ENCODE measurements around the gene GTF3C5.

The GTF3C5 gene

DNA sequence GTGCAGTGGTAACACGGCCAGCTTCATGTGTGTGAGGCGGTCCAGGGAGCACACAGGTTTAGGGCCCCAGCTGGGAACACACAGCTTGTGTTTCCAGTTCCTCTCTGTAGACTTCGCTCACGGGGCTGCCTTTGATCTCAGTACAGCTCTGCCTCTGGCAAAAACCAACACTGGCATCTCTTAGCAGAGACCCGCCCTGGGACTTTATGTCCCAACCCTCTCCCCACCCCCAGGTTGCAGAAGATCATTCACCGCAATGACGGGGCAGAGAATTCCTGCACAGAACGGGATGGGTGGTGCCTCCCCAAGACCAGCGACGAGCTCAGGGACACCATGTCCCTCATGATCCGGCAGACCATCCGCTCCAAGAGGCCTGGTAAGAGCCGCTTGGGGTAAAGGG lies 25.7 kb downstream of the GTF3C5 start:
- TF ChIP-seq POLR2AphosphoS5 (IDR thresholded peaks at IDR 0.05; ENCODE audit: low read depth, low read length) (no peak), SIN3A (IDR thresholded peaks at IDR 0.05; ENCODE audit: borderline replicate concordance, insufficient read depth, low read length) (no peak), FOXP2 (optimal IDR thresholded peaks at IDR 0.05; ENCODE audit: borderline replicate concordance, extremely low read depth, extremely low read length, insufficient read depth) (no peak), TAF1 (IDR thresholded peaks at IDR 0.05; ENCODE audit: borderline replicate concordance, insufficient read depth, low read length) (no peak)
- TF ChIP-seq, protein P1, sequence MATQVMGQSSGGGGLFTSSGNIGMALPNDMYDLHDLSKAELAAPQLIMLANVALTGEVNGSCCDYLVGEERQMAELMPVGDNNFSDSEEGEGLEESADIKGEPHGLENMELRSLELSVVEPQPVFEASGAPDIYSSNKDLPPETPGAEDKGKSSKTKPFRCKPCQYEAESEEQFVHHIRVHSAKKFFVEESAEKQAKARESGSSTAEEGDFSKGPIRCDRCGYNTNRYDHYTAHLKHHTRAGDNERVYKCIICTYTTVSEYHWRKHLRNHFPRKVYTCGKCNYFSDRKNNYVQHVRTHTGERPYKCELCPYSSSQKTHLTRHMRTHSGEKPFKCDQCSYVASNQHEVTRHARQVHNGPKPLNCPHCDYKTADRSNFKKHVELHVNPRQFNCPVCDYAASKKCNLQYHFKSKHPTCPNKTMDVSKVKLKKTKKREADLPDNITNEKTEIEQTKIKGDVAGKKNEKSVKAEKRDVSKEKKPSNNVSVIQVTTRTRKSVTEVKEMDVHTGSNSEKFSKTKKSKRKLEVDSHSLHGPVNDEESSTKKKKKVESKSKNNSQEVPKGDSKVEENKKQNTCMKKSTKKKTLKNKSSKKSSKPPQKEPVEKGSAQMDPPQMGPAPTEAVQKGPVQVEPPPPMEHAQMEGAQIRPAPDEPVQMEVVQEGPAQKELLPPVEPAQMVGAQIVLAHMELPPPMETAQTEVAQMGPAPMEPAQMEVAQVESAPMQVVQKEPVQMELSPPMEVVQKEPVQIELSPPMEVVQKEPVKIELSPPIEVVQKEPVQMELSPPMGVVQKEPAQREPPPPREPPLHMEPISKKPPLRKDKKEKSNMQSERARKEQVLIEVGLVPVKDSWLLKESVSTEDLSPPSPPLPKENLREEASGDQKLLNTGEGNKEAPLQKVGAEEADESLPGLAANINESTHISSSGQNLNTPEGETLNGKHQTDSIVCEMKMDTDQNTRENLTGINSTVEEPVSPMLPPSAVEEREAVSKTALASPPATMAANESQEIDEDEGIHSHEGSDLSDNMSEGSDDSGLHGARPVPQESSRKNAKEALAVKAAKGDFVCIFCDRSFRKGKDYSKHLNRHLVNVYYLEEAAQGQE (IDR thresholded peaks at IDR 0.05; ENCODE audit: insufficient read depth in 1 of 2, low read depth in 2 of 2, low read length in 2 of 2), result no peak

DNA sequence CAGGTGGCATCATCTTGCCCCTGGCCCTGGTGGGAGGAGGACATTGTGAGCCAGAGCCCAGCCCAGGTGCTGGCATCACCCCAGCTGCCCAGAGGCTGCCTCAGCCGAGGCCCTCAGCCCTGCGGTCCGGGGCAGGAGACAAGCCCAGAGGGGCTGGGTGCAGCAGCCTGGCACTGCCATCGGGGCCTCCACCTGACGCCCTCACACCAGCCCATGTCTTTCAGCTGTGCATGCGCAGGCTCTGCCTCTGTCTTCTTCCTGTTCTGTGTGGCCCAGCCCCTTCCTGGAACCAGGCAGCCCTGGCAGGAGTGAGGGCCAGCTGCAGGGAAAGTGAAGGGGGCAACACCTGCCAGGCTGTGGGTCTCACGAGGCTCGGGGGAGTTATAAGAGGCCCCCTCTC lies 26.2 kb downstream of the GTF3C5 start:
- TF ChIP-seq FOXP2 (optimal IDR thresholded peaks at IDR 0.05; ENCODE audit: borderline replicate concordance, extremely low read depth, extremely low read length, insufficient read depth) (no peak), TAF1 (IDR thresholded peaks at IDR 0.05; ENCODE audit: borderline replicate concordance, insufficient read depth, low read length) (no peak), POLR2AphosphoS5 (IDR thresholded peaks at IDR 0.05; ENCODE audit: low read depth, low read length) (no peak)

DNA sequence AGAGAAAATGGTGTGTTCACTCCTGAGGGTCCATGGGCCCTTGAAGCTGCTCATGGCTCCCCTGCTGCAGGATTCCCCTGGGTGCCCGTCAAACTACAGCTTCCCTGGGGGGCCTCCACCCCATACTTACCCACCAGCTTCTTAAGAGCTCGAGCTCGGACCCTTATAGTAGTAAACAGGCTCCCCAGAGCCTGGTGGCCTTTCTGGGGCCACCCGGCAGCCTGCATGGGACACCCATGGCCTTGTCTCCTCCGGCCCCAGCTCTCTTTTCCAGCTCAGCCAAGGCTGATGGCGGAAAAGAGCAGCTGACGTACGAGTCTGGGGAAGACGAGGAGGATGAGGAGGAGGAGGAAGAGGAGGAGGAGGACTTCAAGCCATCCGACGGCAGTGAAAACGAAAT lies 26.8 kb downstream of the GTF3C5 start:
- no peak for TF ChIP-seq TAF1 (IDR thresholded peaks at IDR 0.05; ENCODE audit: borderline replicate concordance, insufficient read depth, low read length)
- TF ChIP-seq FOXP2 (optimal IDR thresholded peaks at IDR 0.05; ENCODE audit: borderline replicate concordance, extremely low read depth, extremely low read length, insufficient read depth), result no peak
- TF ChIP-seq, protein P1 (IDR thresholded peaks at IDR 0.05; ENCODE audit: insufficient read depth in 1 of 2, low read depth in 2 of 2, low read length in 2 of 2), result no peak
- no peak for TF ChIP-seq SIN3A (IDR thresholded peaks at IDR 0.05; ENCODE audit: borderline replicate concordance, insufficient read depth, low read length)

DNA sequence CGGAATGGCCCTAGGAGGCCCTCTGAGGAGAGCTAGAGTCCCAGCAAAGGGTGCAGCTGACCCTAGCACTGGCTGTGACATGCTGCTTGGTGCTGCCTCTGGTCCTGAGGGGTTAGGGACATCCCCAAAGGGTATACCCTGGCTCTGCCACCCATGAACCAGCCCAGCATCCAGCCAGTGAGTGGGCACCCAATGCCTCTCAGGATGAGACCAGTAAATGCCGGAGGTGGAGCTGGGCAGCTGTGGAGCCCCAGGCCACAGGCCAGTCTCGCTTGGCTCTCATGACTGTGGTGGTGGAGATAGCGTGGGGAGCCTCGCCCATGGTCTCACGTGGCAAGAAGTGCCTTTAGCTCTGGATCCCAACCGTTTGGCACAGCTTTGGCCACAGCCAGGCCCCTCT lies 27.3 kb downstream of the GTF3C5 start:
- TF ChIP-seq, protein P1 (IDR thresholded peaks at IDR 0.05; ENCODE audit: insufficient read depth in 1 of 2, low read depth in 2 of 2, low read length in 2 of 2), result no peak
- TF ChIP-seq TAF1 (IDR thresholded peaks at IDR 0.05; ENCODE audit: borderline replicate concordance, insufficient read depth, low read length) (no peak), SIN3A (IDR thresholded peaks at IDR 0.05; ENCODE audit: borderline replicate concordance, insufficient read depth, low read length) (no peak), POLR2AphosphoS5 (IDR thresholded peaks at IDR 0.05; ENCODE audit: low read depth, low read length) (no peak), FOXP2 (optimal IDR thresholded peaks at IDR 0.05; ENCODE audit: borderline replicate concordance, extremely low read depth, extremely low read length, insufficient read depth) (no peak)

DNA sequence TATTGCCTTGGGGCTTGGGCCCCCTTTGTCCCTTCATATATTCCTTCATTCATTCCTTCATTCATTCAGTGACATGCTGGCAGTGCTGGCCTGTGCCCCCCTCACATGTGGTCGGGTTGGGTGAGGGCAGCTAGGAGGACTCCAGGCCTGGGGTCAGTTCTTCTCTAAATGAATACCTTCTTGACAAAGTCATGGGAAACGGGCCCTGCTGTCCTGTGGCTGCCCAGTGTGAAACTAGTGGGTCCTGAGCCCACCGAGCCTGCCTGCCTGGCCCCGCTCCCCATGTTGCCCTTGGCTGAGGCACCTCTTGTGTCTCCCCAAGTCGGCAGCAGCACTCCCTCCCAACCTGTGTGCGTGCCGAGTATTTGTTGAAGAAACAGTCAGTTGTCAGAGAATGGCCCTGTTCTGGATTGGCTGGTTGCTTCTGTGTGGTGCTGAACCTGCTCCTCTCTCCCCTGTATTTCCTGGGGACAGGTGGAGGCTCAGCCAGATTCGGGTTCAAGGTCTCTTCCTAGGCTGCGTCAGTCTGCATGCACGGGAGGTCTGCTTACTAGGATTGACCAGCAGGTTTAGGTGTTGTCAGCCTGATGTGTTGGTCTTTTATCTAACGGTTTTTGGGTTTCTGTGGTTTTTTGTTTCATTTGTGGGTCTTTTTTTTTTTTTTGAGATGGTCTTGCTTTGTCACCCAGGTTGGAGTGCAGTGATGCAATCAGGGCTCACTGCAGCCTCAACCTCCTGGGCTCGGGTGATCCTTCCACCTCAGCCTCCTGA lies 27.9 kb downstream of the GTF3C5 start:
- no peak for TF ChIP-seq SIN3A (IDR thresholded peaks at IDR 0.05; ENCODE audit: borderline replicate concordance, insufficient read depth, low read length)
- no peak for TF ChIP-seq TAF1 (IDR thresholded peaks at IDR 0.05; ENCODE audit: borderline replicate concordance, insufficient read depth, low read length)
- no peak for TF ChIP-seq FOXP2 (optimal IDR thresholded peaks at IDR 0.05; ENCODE audit: borderline replicate concordance, extremely low read depth, extremely low read length, insufficient read depth)
- no peak for TF ChIP-seq POLR2AphosphoS5 (IDR thresholded peaks at IDR 0.05; ENCODE audit: low read depth, low read length)
- TF ChIP-seq, protein P1 (IDR thresholded peaks at IDR 0.05; ENCODE audit: insufficient read depth in 1 of 2, low read depth in 2 of 2, low read length in 2 of 2), result no peak

Data from PFSK-1 (cell line).